Endothelial cell of umbilical vein (primary cell): ENCODE results near the gene APBA3. TPM values are rescaled to one million over a fixed set of nuclear protein-coding genes. Genes with fewer than 3 reads are reported as not detected.

ENCODE experiments used
- BruUV-seq: library from RNA; stranded (reverse); fragments of 400-500 nt; replicated peaks from 2 replicates; lab custom pipeline; 2021; lab: Mats Ljungman, UMichigan
- CTCF ChIA-PET: fragments of 300-600, 350-600 bp; sonication (Branson Sonifier 250); formaldehyde crosslinking; loops from one replicate; lab custom pipeline; 2021; ENCODE audit warnings: antibody characterized with exemption, inconsistent platforms; lab: Charles Lee
- POLR2A ChIA-PET: fragments of 300-600, 350-600 bp; sonication (Branson Sonifier 250); formaldehyde crosslinking; loops from one replicate; lab custom pipeline; 2021; ENCODE audit warnings: antibody characterized with exemption, inconsistent platforms; lab: Charles Lee
- DNase-seq: peaks from one replicate; pipeline ENCODE4 v3.0.0-alpha.2; 2011; ENCODE audit warnings: low read depth, low spot score
- FAIRE-seq: peaks from 2 replicates; lab custom pipeline; 2011; peaks lifted over from hg19 to GRCh38; lab: Jason Lieb, UNC
- H2AFZ ChIP-seq: 2 replicates; pipeline ENCODE4 v1.6.0; 2012; ENCODE audit warnings: low read depth, low read length, control low read depth, inconsistent platforms
- H3K27ac ChIP-seq: 2 replicates; pipeline ENCODE4 v1.5.1; 2011; ENCODE audit warnings: low read depth, mild to moderate bottlenecking, control low read depth, low read length, moderate library complexity; ENCODE audit not compliant: insufficient read depth
- H3K27me3 ChIP-seq, 2 experiments: 2 replicates each; pipeline versions ENCODE4 v1.6.0 to v1.6.1; 2011; ENCODE audit warnings: low read length in 2 of 2, mixed read lengths in 1 of 2; ENCODE audit not compliant: control insufficient read depth in 2 of 2, insufficient read depth in 2 of 2
- H3K36me3 ChIP-seq, 2 experiments: 2 replicates in 1 of 2; 3 replicates in 1 of 2; pipeline ENCODE4 v1.5.1; 2011; ENCODE audit warnings: low read length in 2 of 2, mild to moderate bottlenecking in 1 of 2, moderate library complexity in 1 of 2; ENCODE audit not compliant: control insufficient read depth in 2 of 2, insufficient read depth in 2 of 2; ENCODE audit errors: extremely low read depth in 1 of 2
- H3K4me1 ChIP-seq: 3 replicates; pipeline ENCODE4 v1.5.1; 2011; ENCODE audit warnings: mild to moderate bottlenecking, low read length; ENCODE audit not compliant: control insufficient read depth, insufficient read depth; ENCODE audit errors: extremely low read depth
- H3K4me2 ChIP-seq: 2 replicates; pipeline ENCODE4 v1.6.1; 2011; ENCODE audit warnings: low read length, control low read depth, mixed read lengths; ENCODE audit not compliant: insufficient read depth
- H3K4me3 ChIP-seq, 3 experiments: fragments of 200-600 bp in 1 of 3; sonication (generic), shearing (Covaris generic) in 1 of 3; replicated peaks in 1 of 3; 2 replicates each; pipeline ENCODE4 v1.5.1; 2011 to 2016; ENCODE audit warnings: control low read depth in 3 of 3, low read length in 3 of 3, mild to moderate bottlenecking in 2 of 3, inconsistent platforms in 1 of 3, low read depth in 1 of 3, moderate library complexity in 1 of 3; ENCODE audit not compliant: insufficient read depth in 1 of 3
- H3K79me2 ChIP-seq: 2 replicates; pipeline ENCODE4 v1.6.0; 2012; ENCODE audit warnings: low read length, inconsistent platforms; ENCODE audit not compliant: control insufficient read depth, insufficient read depth
- H3K9ac ChIP-seq: replicated peaks from 2 replicates; pipeline ENCODE3; 2011; ENCODE audit warnings: low read length, control low read depth; ENCODE audit not compliant: insufficient read depth; ENCODE audit errors: extremely low read depth
- H3K9me1 ChIP-seq: replicated peaks from 3 replicates; pipeline ENCODE4 v1.6.0; 2011; ENCODE audit warnings: mild to moderate bottlenecking, low read length; ENCODE audit not compliant: control insufficient read depth, insufficient read depth; ENCODE audit errors: extremely low read depth
- H3K9me3 ChIP-seq: replicated peaks from 2 replicates; pipeline ENCODE4 v1.5.1; 2012; ENCODE audit warnings: low read length, inconsistent platforms; ENCODE audit not compliant: control insufficient read depth, insufficient read depth
- H4K20me1 ChIP-seq: replicated peaks from 2 replicates; pipeline ENCODE3; 2011; ENCODE audit warnings: mild to moderate bottlenecking, low read length; ENCODE audit not compliant: control insufficient read depth, insufficient read depth; ENCODE audit errors: extremely low read depth
- CTCF ChIP-seq, 2 donors: IDR thresholded peaks; 1 replicate in 1 of 2; 2 replicates in 1 of 2; pipeline ENCODE4 v1.5.1; 2011; ENCODE audit warnings: low read length in 2 of 2, mild to moderate bottlenecking in 2 of 2, moderate library complexity in 2 of 2, control low read depth in 1 of 2, inconsistent platforms in 1 of 2, low read depth in 1 of 2; ENCODE audit not compliant: insufficient read depth in 1 of 2; ENCODE audit errors: extremely low read depth in 1 of 2
- EZH2 ChIP-seq: IDR thresholded peaks from 2 replicates; pipeline ENCODE4 v1.6.1; 2012; ENCODE audit warnings: borderline replicate concordance, low read depth, mild to moderate bottlenecking, moderate library complexity, low read length, inconsistent platforms; ENCODE audit not compliant: severe bottlenecking
- FOS ChIP-seq: IDR thresholded peaks from 2 replicates; pipeline ENCODE4 v1.6.1; 2011; ENCODE audit warnings: mild to moderate bottlenecking, low read length, moderate library complexity, borderline replicate concordance; ENCODE audit not compliant: insufficient read depth
- GATA2 ChIP-seq: IDR thresholded peaks from 2 replicates; pipeline ENCODE4 v1.7.0; 2011; ENCODE audit warnings: low read depth, mild to moderate bottlenecking, moderate library complexity, mixed read lengths, low read length; ENCODE audit not compliant: insufficient read length, insufficient read depth
- JUN ChIP-seq: IDR thresholded peaks from 2 replicates; pipeline ENCODE4 v1.6.1; 2011; ENCODE audit warnings: borderline replicate concordance, low read depth; ENCODE audit not compliant: insufficient read length, insufficient read depth
- MAX ChIP-seq: IDR thresholded peaks from 2 replicates; pipeline ENCODE4 v1.6.1; 2011; ENCODE audit not compliant: insufficient read depth, insufficient read length
- MYC ChIP-seq: IDR thresholded peaks from one replicate; pipeline ENCODE4 v1.6.1; 2011; ENCODE audit warnings: mild to moderate bottlenecking, low read depth, low read length
- POLR2A ChIP-seq: IDR thresholded peaks from 2 replicates; pipeline ENCODE4 v1.6.1; 2012; ENCODE audit warnings: low read depth, mild to moderate bottlenecking, control low read depth, low read length
- POLR2AphosphoS5 ChIP-seq: IDR thresholded peaks from 2 replicates; pipeline ENCODE4 v1.6.1; 2012; ENCODE audit warnings: low read depth, mild to moderate bottlenecking, control low read depth, low read length, moderate library complexity; ENCODE audit not compliant: insufficient read depth
- dilution Hi-C: fragments of 300-500 bp; cut with MboI; formaldehyde crosslinking; loops from one replicate; pipeline ENCODE4 v1.15.0; 2019; ENCODE audit warnings: low sequenced_read_pairs; ENCODE audit not compliant: extremely low pct_ligation_motif_present
- intact Hi-C: fragments of 100-400 bp; cut with micrococcal nuclease; formaldehyde crosslinking; loops from one replicate; pipeline ENCODE4 v1.10.0; 2022
- polyA plus RNA-seq, 4 experiments: library from polyadenylated mRNA; depleted of rRNA in 3 of 4; stranded (reverse) in 3 of 4; unstranded in 1 of 4; fragments of >200 nt; gene quantifications; 2 replicates each; pipeline versions ENCODE4 v1.2.1 to v1.2.3, GENCODE V29; 2011 to 2012; ENCODE audit warnings: missing spikeins in 1 of 4
- total RNA-seq: library from RNA; stranded (reverse); gene quantifications from 2 replicates; pipeline ENCODE4 v1.2.3, GENCODE V29; 2021

APBA3 gene
- total and polyA plus RNA-seq, 2 donors (not counting 3 experiments of a cell fraction or from before 2014, with no cell fraction given): 23.4 to 25.1 TPM

- Histone ChIP-seq H2AFZ (no peak overlapping the region), H3K36me3 (no peaks in the 10 kb centered on the region), H3K27ac (no peak overlapping the region), H3K79me2 (no peaks in the 10 kb centered on the region), H4K20me1 (no peaks in the 10 kb centered on the region), H3K9me3 (peaks cover 2% of the 10 kb centered on the region), H3K9ac (no peak overlapping the region), H3K4me2 (no peak overlapping the region), H3K4me1 (no peaks in the 10 kb centered on the region), H3K27me3 (peaks cover 8 to 9% of the 10 kb centered on the region in 2 experiments), H3K9me1 (no peaks in the 10 kb centered on the region), H3K4me3 (no peak overlapping the region)
- no peak for TF ChIP-seq MYC
- TF ChIP-seq MAX: no peak
- TF ChIP-seq FOS: no peak
- no peak for TF ChIP-seq EZH2
- no peak for TF ChIP-seq POLR2A
- no peak for TF ChIP-seq CTCF (IDR thresholded peaks at IDR 0.05; ENCODE audit: extremely low read depth in 1 of 2, insufficient read depth in 1 of 2, low read depth in 1 of 2, low read length in 2 of 2)
- TF ChIP-seq JUN: no peak
- no peak for TF ChIP-seq POLR2AphosphoS5
- TF ChIP-seq GATA2: no peak
- DNase-seq: no peak
- intact Hi-C loops (no loop called here), dilution Hi-C loops (no loop called here)
- ChIA-PET CTCF (no interaction called here), POLR2A (no interaction called here)
- BruUV-seq: no TSS peak
- FAIRE-seq: no peak
Measured at GRCh38 chr19:3781603-3782002, 20.1 kb upstream of the APBA3 start.
